GM23338 (cell line): Measurements from ENCODE around the gene FHIT.

ENCODE experiments used
- CREB1 ChIP-seq: fragments of 250-450 bp; sonication (Bioruptor Pico); IDR thresholded peaks from 2 replicates; pipeline ENCODE4 v1.5.0; 2020; ENCODE audit warnings: low read depth, mild to moderate bottlenecking, moderate library complexity
- EZH2 ChIP-seq: fragments of 200-600 bp; sonication (generic); IDR thresholded peaks from one replicate; pipeline ENCODE4 v1.8.0; 2017; ENCODE audit warnings: antibody characterized with exemption, mild to moderate bottlenecking, low read depth; ENCODE audit not compliant: unreplicated experiment
- EZH2phosphoT487 ChIP-seq: fragments of 200-600 bp; sonication (generic); IDR thresholded peaks from one replicate; pipeline ENCODE4 v1.8.1; 2018; ENCODE audit warnings: antibody characterized with exemption; ENCODE audit not compliant: unreplicated experiment
- JUNB ChIP-seq: IDR thresholded peaks from one replicate; pipeline ENCODE4 v1.6.1; 2016; ENCODE audit warnings: antibody characterized with exemption; ENCODE audit not compliant: unreplicated experiment
- POLR2AphosphoS5 ChIP-seq: IDR thresholded peaks from 2 replicates; pipeline ENCODE4 v1.6.1; 2016; ENCODE audit warnings: antibody characterized with exemption, low read depth
- STAT1 ChIP-seq: IDR thresholded peaks from one replicate; pipeline ENCODE4 v1.6.1; 2016; ENCODE audit warnings: antibody characterized with exemption; ENCODE audit not compliant: unreplicated experiment
- ZNF114 ChIP-seq: fragments of 250-450 bp; sonication (Bioruptor Pico); IDR thresholded peaks from 2 replicates; pipeline ENCODE4 v1.5.0; 2020; ENCODE audit warnings: mild to moderate bottlenecking, moderate library complexity
- ZNF331 ChIP-seq: fragments of 250-450 bp; sonication (Bioruptor Pico); IDR thresholded peaks from 2 replicates; pipeline ENCODE4 v1.5.0; 2020; ENCODE audit warnings: low read depth, mild to moderate bottlenecking, moderate library complexity
- TF ChIP-seq, protein P1 (sequence below), 2 experiments: fragments of 200-600 bp in 1 of 2; sonication (generic) in 1 of 2; conservative IDR thresholded peaks; 2 replicates each; pipeline versions ENCODE4 v1.5.1 to v1.6.1; 2016 to 2017; ENCODE audit warnings: antibody characterized with exemption in 2 of 2, low read depth in 2 of 2, mild to moderate bottlenecking in 2 of 2, moderate library complexity in 1 of 2
- TF ChIP-seq, protein P2 (sequence below): IDR thresholded peaks from one replicate; pipeline ENCODE4 v1.6.1; 2018; ENCODE audit warnings: antibody characterized with exemption; ENCODE audit not compliant: unreplicated experiment
- TF ChIP-seq, protein P3 (sequence below): IDR thresholded peaks from 2 replicates; pipeline ENCODE4 v1.6.1; 2016; ENCODE audit warnings: antibody characterized with exemption
- TF ChIP-seq, protein P4 (sequence below): fragments of 250-450 bp; sonication (Bioruptor Pico); IDR thresholded peaks from 2 replicates; pipeline ENCODE4 v1.5.0; 2020; ENCODE audit warnings: mild to moderate bottlenecking, moderate library complexity

DNA sequence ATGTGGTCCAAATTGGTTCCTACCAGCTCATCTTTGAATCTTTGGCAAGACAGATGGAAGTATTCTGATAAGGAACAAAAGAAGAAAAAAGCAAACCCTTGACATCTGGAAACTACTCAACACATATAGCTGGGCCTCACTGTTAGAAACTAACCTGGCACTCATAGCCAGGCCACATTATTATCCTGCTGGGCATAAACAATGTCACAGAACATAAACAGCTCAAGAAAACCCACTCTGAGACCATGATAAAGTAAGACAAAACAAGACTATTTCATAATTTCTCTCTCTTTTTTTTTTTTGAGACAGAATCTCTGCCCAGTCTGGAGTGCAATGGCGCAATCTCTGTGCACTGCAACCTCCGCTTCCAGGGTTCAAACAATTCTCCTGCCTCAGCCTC lies 1093.2 kb downstream of the FHIT start:
- TF ChIP-seq, protein P1, sequence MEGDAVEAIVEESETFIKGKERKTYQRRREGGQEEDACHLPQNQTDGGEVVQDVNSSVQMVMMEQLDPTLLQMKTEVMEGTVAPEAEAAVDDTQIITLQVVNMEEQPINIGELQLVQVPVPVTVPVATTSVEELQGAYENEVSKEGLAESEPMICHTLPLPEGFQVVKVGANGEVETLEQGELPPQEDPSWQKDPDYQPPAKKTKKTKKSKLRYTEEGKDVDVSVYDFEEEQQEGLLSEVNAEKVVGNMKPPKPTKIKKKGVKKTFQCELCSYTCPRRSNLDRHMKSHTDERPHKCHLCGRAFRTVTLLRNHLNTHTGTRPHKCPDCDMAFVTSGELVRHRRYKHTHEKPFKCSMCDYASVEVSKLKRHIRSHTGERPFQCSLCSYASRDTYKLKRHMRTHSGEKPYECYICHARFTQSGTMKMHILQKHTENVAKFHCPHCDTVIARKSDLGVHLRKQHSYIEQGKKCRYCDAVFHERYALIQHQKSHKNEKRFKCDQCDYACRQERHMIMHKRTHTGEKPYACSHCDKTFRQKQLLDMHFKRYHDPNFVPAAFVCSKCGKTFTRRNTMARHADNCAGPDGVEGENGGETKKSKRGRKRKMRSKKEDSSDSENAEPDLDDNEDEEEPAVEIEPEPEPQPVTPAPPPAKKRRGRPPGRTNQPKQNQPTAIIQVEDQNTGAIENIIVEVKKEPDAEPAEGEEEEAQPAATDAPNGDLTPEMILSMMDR (conservative IDR thresholded peaks at IDR 0.05; ENCODE audit: low read depth in 2 of 2), result no peak
- no peak for TF ChIP-seq JUNB
- no peak for TF ChIP-seq POLR2AphosphoS5
- TF ChIP-seq, protein P2, sequence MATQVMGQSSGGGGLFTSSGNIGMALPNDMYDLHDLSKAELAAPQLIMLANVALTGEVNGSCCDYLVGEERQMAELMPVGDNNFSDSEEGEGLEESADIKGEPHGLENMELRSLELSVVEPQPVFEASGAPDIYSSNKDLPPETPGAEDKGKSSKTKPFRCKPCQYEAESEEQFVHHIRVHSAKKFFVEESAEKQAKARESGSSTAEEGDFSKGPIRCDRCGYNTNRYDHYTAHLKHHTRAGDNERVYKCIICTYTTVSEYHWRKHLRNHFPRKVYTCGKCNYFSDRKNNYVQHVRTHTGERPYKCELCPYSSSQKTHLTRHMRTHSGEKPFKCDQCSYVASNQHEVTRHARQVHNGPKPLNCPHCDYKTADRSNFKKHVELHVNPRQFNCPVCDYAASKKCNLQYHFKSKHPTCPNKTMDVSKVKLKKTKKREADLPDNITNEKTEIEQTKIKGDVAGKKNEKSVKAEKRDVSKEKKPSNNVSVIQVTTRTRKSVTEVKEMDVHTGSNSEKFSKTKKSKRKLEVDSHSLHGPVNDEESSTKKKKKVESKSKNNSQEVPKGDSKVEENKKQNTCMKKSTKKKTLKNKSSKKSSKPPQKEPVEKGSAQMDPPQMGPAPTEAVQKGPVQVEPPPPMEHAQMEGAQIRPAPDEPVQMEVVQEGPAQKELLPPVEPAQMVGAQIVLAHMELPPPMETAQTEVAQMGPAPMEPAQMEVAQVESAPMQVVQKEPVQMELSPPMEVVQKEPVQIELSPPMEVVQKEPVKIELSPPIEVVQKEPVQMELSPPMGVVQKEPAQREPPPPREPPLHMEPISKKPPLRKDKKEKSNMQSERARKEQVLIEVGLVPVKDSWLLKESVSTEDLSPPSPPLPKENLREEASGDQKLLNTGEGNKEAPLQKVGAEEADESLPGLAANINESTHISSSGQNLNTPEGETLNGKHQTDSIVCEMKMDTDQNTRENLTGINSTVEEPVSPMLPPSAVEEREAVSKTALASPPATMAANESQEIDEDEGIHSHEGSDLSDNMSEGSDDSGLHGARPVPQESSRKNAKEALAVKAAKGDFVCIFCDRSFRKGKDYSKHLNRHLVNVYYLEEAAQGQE, result no peak
- no peak for TF ChIP-seq EZH2
- TF ChIP-seq CREB1 (CRISPR knock-in tag), result no peak
- no peak for TF ChIP-seq EZH2phosphoT487
- TF ChIP-seq, protein P3, sequence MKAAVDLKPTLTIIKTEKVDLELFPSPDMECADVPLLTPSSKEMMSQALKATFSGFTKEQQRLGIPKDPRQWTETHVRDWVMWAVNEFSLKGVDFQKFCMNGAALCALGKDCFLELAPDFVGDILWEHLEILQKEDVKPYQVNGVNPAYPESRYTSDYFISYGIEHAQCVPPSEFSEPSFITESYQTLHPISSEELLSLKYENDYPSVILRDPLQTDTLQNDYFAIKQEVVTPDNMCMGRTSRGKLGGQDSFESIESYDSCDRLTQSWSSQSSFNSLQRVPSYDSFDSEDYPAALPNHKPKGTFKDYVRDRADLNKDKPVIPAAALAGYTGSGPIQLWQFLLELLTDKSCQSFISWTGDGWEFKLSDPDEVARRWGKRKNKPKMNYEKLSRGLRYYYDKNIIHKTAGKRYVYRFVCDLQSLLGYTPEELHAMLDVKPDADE, result no peak
- TF ChIP-seq, protein P4, sequence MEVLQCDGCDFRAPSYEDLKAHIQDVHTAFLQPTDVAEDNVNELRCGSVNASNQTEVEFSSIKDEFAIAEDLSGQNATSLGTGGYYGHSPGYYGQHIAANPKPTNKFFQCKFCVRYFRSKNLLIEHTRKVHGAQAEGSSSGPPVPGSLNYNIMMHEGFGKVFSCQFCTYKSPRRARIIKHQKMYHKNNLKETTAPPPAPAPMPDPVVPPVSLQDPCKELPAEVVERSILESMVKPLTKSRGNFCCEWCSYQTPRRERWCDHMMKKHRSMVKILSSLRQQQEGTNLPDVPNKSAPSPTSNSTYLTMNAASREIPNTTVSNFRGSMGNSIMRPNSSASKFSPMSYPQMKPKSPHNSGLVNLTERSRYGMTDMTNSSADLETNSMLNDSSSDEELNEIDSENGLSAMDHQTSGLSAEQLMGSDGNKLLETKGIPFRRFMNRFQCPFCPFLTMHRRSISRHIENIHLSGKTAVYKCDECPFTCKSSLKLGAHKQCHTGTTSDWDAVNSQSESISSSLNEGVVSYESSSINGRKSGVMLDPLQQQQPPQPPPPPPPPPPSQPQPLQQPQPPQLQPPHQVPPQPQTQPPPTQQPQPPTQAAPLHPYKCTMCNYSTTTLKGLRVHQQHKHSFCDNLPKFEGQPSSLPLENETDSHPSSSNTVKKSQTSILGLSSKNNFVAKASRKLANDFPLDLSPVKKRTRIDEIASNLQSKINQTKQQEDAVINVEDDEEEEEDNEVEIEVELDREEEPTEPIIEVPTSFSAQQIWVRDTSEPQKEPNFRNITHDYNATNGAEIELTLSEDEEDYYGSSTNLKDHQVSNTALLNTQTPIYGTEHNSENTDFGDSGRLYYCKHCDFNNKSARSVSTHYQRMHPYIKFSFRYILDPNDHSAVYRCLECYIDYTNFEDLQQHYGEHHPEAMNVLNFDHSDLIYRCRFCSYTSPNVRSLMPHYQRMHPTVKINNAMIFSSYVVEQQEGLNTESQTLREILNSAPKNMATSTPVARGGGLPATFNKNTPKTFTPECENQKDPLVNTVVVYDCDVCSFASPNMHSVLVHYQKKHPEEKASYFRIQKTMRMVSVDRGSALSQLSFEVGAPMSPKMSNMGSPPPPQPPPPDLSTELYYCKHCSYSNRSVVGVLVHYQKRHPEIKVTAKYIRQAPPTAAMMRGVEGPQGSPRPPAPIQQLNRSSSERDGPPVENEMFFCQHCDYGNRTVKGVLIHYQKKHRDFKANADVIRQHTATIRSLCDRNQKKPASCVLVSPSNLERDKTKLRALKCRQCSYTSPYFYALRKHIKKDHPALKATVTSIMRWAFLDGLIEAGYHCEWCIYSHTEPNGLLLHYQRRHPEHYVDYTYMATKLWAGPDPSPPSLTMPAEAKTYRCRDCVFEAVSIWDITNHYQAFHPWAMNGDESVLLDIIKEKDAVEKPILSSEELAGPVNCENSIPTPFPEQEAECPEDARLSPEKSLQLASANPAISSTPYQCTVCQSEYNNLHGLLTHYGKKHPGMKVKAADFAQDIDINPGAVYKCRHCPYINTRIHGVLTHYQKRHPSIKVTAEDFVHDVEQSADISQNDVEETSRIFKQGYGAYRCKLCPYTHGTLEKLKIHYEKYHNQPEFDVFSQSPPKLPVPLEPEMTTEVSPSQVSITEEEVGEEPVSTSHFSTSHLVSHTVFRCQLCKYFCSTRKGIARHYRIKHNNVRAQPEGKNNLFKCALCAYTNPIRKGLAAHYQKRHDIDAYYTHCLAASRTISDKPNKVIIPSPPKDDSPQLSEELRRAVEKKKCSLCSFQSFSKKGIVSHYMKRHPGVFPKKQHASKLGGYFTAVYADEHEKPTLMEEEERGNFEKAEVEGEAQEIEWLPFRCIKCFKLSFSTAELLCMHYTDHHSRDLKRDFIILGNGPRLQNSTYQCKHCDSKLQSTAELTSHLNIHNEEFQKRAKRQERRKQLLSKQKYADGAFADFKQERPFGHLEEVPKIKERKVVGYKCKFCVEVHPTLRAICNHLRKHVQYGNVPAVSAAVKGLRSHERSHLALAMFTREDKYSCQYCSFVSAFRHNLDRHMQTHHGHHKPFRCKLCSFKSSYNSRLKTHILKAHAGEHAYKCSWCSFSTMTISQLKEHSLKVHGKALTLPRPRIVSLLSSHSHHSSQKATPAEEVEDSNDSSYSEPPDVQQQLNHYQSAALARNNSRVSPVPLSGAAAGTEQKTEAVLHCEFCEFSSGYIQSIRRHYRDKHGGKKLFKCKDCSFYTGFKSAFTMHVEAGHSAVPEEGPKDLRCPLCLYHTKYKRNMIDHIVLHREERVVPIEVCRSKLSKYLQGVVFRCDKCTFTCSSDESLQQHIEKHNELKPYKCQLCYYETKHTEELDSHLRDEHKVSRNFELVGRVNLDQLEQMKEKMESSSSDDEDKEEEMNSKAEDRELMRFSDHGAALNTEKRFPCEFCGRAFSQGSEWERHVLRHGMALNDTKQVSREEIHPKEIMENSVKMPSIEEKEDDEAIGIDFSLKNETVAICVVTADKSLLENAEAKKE, result no peak
- TF ChIP-seq ZNF331, result no peak
- no peak for TF ChIP-seq STAT1
- no peak for TF ChIP-seq ZNF114 (CRISPR knock-in tag)
